Thoracic aorta (tissue), 2 donors: ENCODE data around the gene KCNQ4. TPM values are rescaled to one million over a fixed set of nuclear protein-coding genes. Genes with fewer than 3 reads are reported as not detected.

Source experiments
- ATAC-seq: fragments of 150-250 bp; one replicate; pipeline ENCODE4 v1.8.0; 2017; ENCODE audit warnings: low read depth; ENCODE audit not compliant: insufficient number of reproducible peaks, low FRiP score
- DNase-seq: peaks from one replicate; pipeline ENCODE4 v3.0.0-alpha.2; 2020; ENCODE audit warnings: low spot score
- H3K27ac ChIP-seq, 2 donors: fragments of 200-600 bp; sonication (generic); 1 replicate in 1 of 2; 2 replicates in 1 of 2; pipeline ENCODE4 v1.5.1; 2016; ENCODE audit warnings: mild to moderate bottlenecking in 2 of 2, moderate library complexity in 2 of 2
- H3K27me3 ChIP-seq: fragments of 200-600 bp; sonication (generic); replicated peaks from 2 replicates; pipeline ENCODE4 v1.6.0; 2016; ENCODE audit warnings: mild to moderate bottlenecking; ENCODE audit not compliant: insufficient read depth
- H3K36me3 ChIP-seq: fragments of 200-600 bp; sonication (generic); one replicate; pipeline ENCODE4 v1.5.1; 2016
- H3K4me1 ChIP-seq, 2 donors: fragments of 200-600 bp; sonication (generic); 1 replicate in 1 of 2; 2 replicates in 1 of 2; pipeline versions ENCODE4 v1.5.1 to v1.6.0; 2016; ENCODE audit warnings: low read depth in 2 of 2, mild to moderate bottlenecking in 1 of 2; ENCODE audit not compliant: control insufficient read depth in 1 of 2
- H3K4me3 ChIP-seq: fragments of 200-600 bp; sonication (generic); 2 replicates; pipeline ENCODE4 v1.5.1; 2016; ENCODE audit warnings: mild to moderate bottlenecking
- H3K9me3 ChIP-seq: fragments of 200-600 bp; sonication (generic); 2 replicates; pipeline ENCODE4 v1.5.1; 2016
- total RNA-seq, 2 donors: library from RNA; depleted of rRNA; stranded (reverse); fragments of >200 nt; gene quantifications; one replicate each; pipeline versions ENCODE4 v1.1.0 to v1.2.3, GENCODE V29; 2016
- TF ChIP-seq, protein P1 (sequence below): fragments of 200-600 bp; sonication (generic); IDR thresholded peaks from one replicate; pipeline ENCODE4 v1.5.1; 2019; ENCODE audit warnings: antibody characterized with exemption

Gene KCNQ4
- total RNA-seq, 2 donors from 2014 or later, result 5.7 to 11.5 TPM

GRCh38 chr1:40785446-40785845 is 1.9 kb downstream of the KCNQ4 start:
- TF ChIP-seq, protein P1, sequence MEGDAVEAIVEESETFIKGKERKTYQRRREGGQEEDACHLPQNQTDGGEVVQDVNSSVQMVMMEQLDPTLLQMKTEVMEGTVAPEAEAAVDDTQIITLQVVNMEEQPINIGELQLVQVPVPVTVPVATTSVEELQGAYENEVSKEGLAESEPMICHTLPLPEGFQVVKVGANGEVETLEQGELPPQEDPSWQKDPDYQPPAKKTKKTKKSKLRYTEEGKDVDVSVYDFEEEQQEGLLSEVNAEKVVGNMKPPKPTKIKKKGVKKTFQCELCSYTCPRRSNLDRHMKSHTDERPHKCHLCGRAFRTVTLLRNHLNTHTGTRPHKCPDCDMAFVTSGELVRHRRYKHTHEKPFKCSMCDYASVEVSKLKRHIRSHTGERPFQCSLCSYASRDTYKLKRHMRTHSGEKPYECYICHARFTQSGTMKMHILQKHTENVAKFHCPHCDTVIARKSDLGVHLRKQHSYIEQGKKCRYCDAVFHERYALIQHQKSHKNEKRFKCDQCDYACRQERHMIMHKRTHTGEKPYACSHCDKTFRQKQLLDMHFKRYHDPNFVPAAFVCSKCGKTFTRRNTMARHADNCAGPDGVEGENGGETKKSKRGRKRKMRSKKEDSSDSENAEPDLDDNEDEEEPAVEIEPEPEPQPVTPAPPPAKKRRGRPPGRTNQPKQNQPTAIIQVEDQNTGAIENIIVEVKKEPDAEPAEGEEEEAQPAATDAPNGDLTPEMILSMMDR, result no peak
- H3K27ac ChIP-seq, result peak overlapping the region; percentile 75 to 83
- H3K27me3 ChIP-seq, result no peaks in the 10 kb centered on the region
- ATAC-seq (no peak), DNase-seq (no peak)
- H3K9me3 ChIP-seq, result no peaks in the 10 kb centered on the region
- H3K4me1 ChIP-seq, result peaks cover 24 to 60% of the 10 kb centered on the region in 2 donors
- peak overlapping the region; percentile 67 for H3K4me3 ChIP-seq
- H3K36me3 ChIP-seq, result no peaks in the 10 kb centered on the region

DNA sequence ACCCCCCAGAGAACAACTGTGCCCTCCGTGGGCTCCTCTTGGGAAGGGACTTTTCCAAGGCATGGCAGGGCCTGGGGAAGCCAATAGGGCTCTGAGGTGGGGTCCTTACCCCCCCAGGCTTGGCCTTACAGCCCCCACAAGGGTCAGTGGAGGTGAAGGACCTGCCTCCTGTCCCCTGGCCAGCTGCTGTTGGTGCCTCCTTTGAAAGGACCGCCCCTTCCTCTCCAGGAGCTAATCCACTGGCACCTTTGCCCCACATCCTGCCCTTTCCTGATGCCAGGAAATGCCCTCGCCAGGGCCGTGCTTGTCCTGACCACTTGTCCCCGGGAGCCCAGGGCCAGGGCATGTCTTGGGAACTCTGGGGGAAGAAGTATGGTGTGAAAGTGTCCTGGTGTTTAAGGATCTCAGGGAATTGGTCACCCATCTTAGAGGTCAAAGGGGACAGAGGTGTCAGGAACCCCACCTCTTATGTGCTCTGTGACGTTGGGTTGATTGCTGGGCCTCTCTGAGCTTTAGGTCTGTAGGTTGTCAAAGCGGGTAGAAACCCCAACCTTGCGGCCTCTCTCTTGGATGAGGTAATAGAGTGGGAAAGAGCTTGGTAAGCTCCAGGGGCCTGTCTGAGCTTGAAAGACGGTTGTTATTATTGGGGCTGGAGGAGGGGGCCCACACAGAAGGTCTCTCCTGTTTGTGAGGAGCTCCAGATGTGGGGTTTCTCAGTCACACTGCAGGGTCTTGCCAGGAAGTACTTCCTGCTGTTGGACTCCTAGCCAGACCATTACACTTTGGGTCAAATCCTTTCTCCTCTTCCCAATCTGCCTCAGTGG is 2.8 kb downstream of the KCNQ4 start:
- ATAC-seq (no peak), DNase-seq (no peak)
- H3K27me3 ChIP-seq, result no peaks in the 10 kb centered on the region
- H3K36me3 ChIP-seq, result no peaks in the 10 kb centered on the region
- H3K9me3 ChIP-seq, result no peaks in the 10 kb centered on the region
- TF ChIP-seq, protein P1, result no peak
- peaks cover 24 to 68% of the 10 kb centered on the region in 2 donors for H3K4me1 ChIP-seq
- H3K27ac ChIP-seq, result peak overlapping the region; percentile 37 to 75
- no peak overlapping the region for H3K4me3 ChIP-seq

DNA sequence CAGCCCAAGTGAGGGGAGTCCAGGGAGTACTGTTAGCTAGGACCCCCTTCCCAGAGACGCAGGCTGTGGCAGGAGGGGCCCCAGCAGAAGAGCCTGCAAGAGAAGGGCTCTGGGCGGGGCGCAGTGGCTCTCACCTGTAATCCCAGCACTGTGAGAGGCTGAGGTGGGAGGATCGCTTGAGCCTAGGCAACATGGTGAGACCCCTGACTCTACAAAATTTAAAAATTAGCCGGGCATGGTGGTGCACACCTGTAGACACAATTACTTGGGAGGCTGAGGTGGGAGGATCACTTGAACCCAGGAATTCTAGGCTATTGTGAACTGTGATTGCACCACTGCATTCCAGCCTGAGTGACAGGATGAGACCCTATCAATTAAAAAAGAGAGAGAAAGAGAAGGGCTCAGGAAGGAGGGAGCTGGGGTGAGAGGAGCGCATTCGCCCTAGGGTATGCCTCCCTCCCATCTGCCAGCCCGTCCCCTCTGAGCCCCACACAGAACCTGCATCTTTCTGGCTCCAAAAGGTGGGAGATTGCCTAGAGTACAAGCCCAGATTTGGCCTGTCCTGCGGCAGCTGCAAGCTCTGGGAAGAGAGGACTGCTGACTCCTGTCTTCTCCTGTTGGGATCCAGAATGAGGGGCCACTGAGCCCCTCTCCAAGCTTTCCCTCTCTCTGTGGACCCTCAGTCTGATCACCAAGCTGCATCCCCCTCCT is 3.6 kb downstream of the KCNQ4 start:
- no peaks in the 10 kb centered on the region for H3K9me3 ChIP-seq
- TF ChIP-seq, protein P1, result no peak
- peak overlapping the region; percentile 37 to 75 for H3K27ac ChIP-seq
- H3K27me3 ChIP-seq, result no peaks in the 10 kb centered on the region
- no peak overlapping the region for H3K4me3 ChIP-seq
- no peaks in the 10 kb centered on the region for H3K36me3 ChIP-seq
- DNase-seq (no peak), ATAC-seq (no peak)
- peaks cover 23 to 73% of the 10 kb centered on the region in 2 donors for H3K4me1 ChIP-seq

- H3K4me1 ChIP-seq, result peaks cover 15 to 68% of the 10 kb centered on the region in 2 donors
- peak overlapping the region; percentile 16 to 75 for H3K27ac ChIP-seq
- H3K4me3 ChIP-seq, result no peak overlapping the region
- TF ChIP-seq, protein P1, result no peak
- H3K27me3 ChIP-seq, result no peaks in the 10 kb centered on the region
- no peaks in the 10 kb centered on the region for H3K36me3 ChIP-seq
- H3K9me3 ChIP-seq, result no peaks in the 10 kb centered on the region
- DNase-seq (no peak), ATAC-seq (no peak)
Observed at GRCh38 chr1:40787737-40788560, 4.4 kb downstream of the KCNQ4 start.
